Measurements from ENCODE around the gene UBR4. TPM values are rescaled to one million over a fixed set of nuclear protein-coding genes. Genes with fewer than 3 reads are reported as not detected.
A peak's percentile ranks its signal among the peaks of the same experiment; 100 is the strongest.

The UBR4 gene
- total RNA-seq, 1 donor from 2014 or later: 73.6 TPM

GRCh38 chr1:19113697-19114092 lies 96.4 kb downstream of the UBR4 start:
- H3K9ac ChIP-seq (ENCODE audit: low read depth in 1 of 3, low read length in 3 of 3): no peak overlapping the region
- peaks cover 90 to 96% (median 93%) of the 10 kb centered on the region in 3 donors for H3K36me3 ChIP-seq (ENCODE audit: control insufficient read depth in 3 of 3, insufficient read depth in 3 of 3, low read length in 3 of 3)
- H3K4me1 ChIP-seq (ENCODE audit: control insufficient read depth in 3 of 3, insufficient read depth in 3 of 3, low read length in 3 of 3): peaks cover 0 to 13% (median 0%) of the 10 kb centered on the region in 3 donors

GRCh38 chr1:19112891-19113696 lies 97.0 kb downstream of the UBR4 start:
- no peaks in the 10 kb centered on the region for H3K9me3 ChIP-seq (ENCODE audit: control insufficient read depth in 3 of 3, low read length in 3 of 3)
- H3K9ac ChIP-seq (ENCODE audit: low read depth in 1 of 3, low read length in 3 of 3): no peak overlapping the region
- H3K4me3 ChIP-seq (ENCODE audit: low read length in 3 of 3): no peak overlapping the region
- H3K27ac ChIP-seq (ENCODE audit: low read depth, low read length): no peak overlapping the region
- no peaks in the 10 kb centered on the region for H3K27me3 ChIP-seq (ENCODE audit: control insufficient read depth in 3 of 3, insufficient read depth in 3 of 3, low read length in 3 of 3)
- H3K4me1 ChIP-seq (ENCODE audit: control insufficient read depth in 3 of 3, insufficient read depth in 3 of 3, low read length in 3 of 3): peaks cover 0 to 13% (median 0%) of the 10 kb centered on the region in 3 donors
- peaks cover 90 to 98% (median 94%) of the 10 kb centered on the region in 3 donors for H3K36me3 ChIP-seq (ENCODE audit: control insufficient read depth in 3 of 3, insufficient read depth in 3 of 3, low read length in 3 of 3)

More at GRCh38 chr1:19113697-19114092, 96.4 kb downstream of the UBR4 start:
- H3K9me3 ChIP-seq (ENCODE audit: control insufficient read depth in 3 of 3, low read length in 3 of 3): no peaks in the 10 kb centered on the region
- H3K27me3 ChIP-seq (ENCODE audit: control insufficient read depth in 3 of 3, insufficient read depth in 3 of 3, low read length in 3 of 3): no peaks in the 10 kb centered on the region
- H3K27ac ChIP-seq (ENCODE audit: low read depth, low read length): no peak overlapping the region
- H3K4me3 ChIP-seq (ENCODE audit: low read length in 3 of 3): no peak overlapping the region

- peak overlapping the region in 1 of 3 donors; percentile 7 for H3K9ac ChIP-seq (ENCODE audit: low read depth in 1 of 3, low read length in 3 of 3)
- H3K27me3 ChIP-seq (ENCODE audit: control insufficient read depth in 3 of 3, insufficient read depth in 3 of 3, low read length in 3 of 3): no peaks in the 10 kb centered on the region
- no peaks in the 10 kb centered on the region for H3K9me3 ChIP-seq (ENCODE audit: control insufficient read depth in 3 of 3, low read length in 3 of 3)
- H3K27ac ChIP-seq (ENCODE audit: low read depth, low read length): peak overlapping the region; percentile 34
- peaks cover 0 to 13% (median 0%) of the 10 kb centered on the region in 3 donors for H3K4me1 ChIP-seq (ENCODE audit: control insufficient read depth in 3 of 3, insufficient read depth in 3 of 3, low read length in 3 of 3)
- H3K36me3 ChIP-seq (ENCODE audit: control insufficient read depth in 3 of 3, insufficient read depth in 3 of 3, low read length in 3 of 3): peaks cover 86 to 93% (median 93%) of the 10 kb centered on the region in 3 donors
- no peak overlapping the region for H3K4me3 ChIP-seq (ENCODE audit: low read length in 3 of 3)
Observed at GRCh38 chr1:19110257-19110927, 99.7 kb downstream of the UBR4 start.

- peaks cover 86 to 93% (median 93%) of the 10 kb centered on the region in 3 donors for H3K36me3 ChIP-seq (ENCODE audit: control insufficient read depth in 3 of 3, insufficient read depth in 3 of 3, low read length in 3 of 3)
- no peaks in the 10 kb centered on the region for H3K27me3 ChIP-seq (ENCODE audit: control insufficient read depth in 3 of 3, insufficient read depth in 3 of 3, low read length in 3 of 3)
- H3K9ac ChIP-seq (ENCODE audit: low read depth in 1 of 3, low read length in 3 of 3): no peak overlapping the region
Observed at GRCh38 chr1:19109545-19109944, 100.5 kb downstream of the UBR4 start.

GRCh38 chr1:19101244-19101643 lies 108.8 kb downstream of the UBR4 start:
- no peaks in the 10 kb centered on the region for H3K27me3 ChIP-seq (ENCODE audit: control insufficient read depth in 3 of 3, insufficient read depth in 3 of 3, low read length in 3 of 3)
- no peak overlapping the region for H3K27ac ChIP-seq (ENCODE audit: low read depth, low read length)
- H3K9ac ChIP-seq (ENCODE audit: low read depth in 1 of 3, low read length in 3 of 3): no peak overlapping the region
- no peak overlapping the region for H3K4me3 ChIP-seq (ENCODE audit: low read length in 3 of 3)
- H3K9me3 ChIP-seq (ENCODE audit: control insufficient read depth in 3 of 3, low read length in 3 of 3): no peaks in the 10 kb centered on the region
- H3K36me3 ChIP-seq (ENCODE audit: control insufficient read depth in 3 of 3, insufficient read depth in 3 of 3, low read length in 3 of 3): peaks cover 79 to 91% (median 82%) of the 10 kb centered on the region in 3 donors
- peaks cover 0 to 1% (median 0%) of the 10 kb centered on the region in 3 donors for H3K4me1 ChIP-seq (ENCODE audit: control insufficient read depth in 3 of 3, insufficient read depth in 3 of 3, low read length in 3 of 3)

More at GRCh38 chr1:19109545-19109944, 100.5 kb downstream of the UBR4 start:
- no peak overlapping the region for H3K4me3 ChIP-seq (ENCODE audit: low read length in 3 of 3)
- no peak overlapping the region for H3K27ac ChIP-seq (ENCODE audit: low read depth, low read length)
- H3K4me1 ChIP-seq (ENCODE audit: control insufficient read depth in 3 of 3, insufficient read depth in 3 of 3, low read length in 3 of 3): peaks cover 0 to 13% (median 0%) of the 10 kb centered on the region in 3 donors
- H3K9me3 ChIP-seq (ENCODE audit: control insufficient read depth in 3 of 3, low read length in 3 of 3): no peaks in the 10 kb centered on the region

GRCh38 chr1:19100028-19100427 lies 110.0 kb downstream of the UBR4 start:
- Histone ChIP-seq H3K27me3 (ENCODE audit: control insufficient read depth in 3 of 3, insufficient read depth in 3 of 3, low read length in 3 of 3) (no peaks in the 10 kb centered on the region), H3K4me1 (ENCODE audit: control insufficient read depth in 3 of 3, insufficient read depth in 3 of 3, low read length in 3 of 3) (peaks cover 2 to 5% (median 4%) of the 10 kb centered on the region in 3 donors), H3K9ac (ENCODE audit: low read depth in 1 of 3, low read length in 3 of 3) (no peak overlapping the region), H3K9me3 (ENCODE audit: control insufficient read depth in 3 of 3, low read length in 3 of 3) (no peaks in the 10 kb centered on the region), H3K27ac (ENCODE audit: low read depth, low read length) (no peak overlapping the region), H3K4me3 (ENCODE audit: low read length in 3 of 3) (no peak overlapping the region), H3K36me3 (ENCODE audit: control insufficient read depth in 3 of 3, insufficient read depth in 3 of 3, low read length in 3 of 3) (peaks cover 78 to 90% (median 82%) of the 10 kb centered on the region in 3 donors)

GRCh38 chr1:19096990-19097389 lies 113.1 kb downstream of the UBR4 start:
- Histone ChIP-seq H3K9me3 (ENCODE audit: control insufficient read depth in 3 of 3, low read length in 3 of 3) (no peaks in the 10 kb centered on the region), H3K4me3 (ENCODE audit: low read length in 3 of 3) (no peak overlapping the region), H3K36me3 (ENCODE audit: control insufficient read depth in 3 of 3, insufficient read depth in 3 of 3, low read length in 3 of 3) (peaks cover 88 to 93% (median 90%) of the 10 kb centered on the region in 3 donors), H3K4me1 (ENCODE audit: control insufficient read depth in 3 of 3, insufficient read depth in 3 of 3, low read length in 3 of 3) (peaks cover 3 to 8% (median 5%) of the 10 kb centered on the region in 3 donors), H3K27me3 (ENCODE audit: control insufficient read depth in 3 of 3, insufficient read depth in 3 of 3, low read length in 3 of 3) (no peaks in the 10 kb centered on the region), H3K9ac (ENCODE audit: low read depth in 1 of 3, low read length in 3 of 3) (no peak overlapping the region), H3K27ac (ENCODE audit: low read depth, low read length) (no peak overlapping the region)

- Histone ChIP-seq H3K4me1 (ENCODE audit: control insufficient read depth in 3 of 3, insufficient read depth in 3 of 3, low read length in 3 of 3) (peaks cover 10 to 16% (median 11%) of the 10 kb centered on the region in 3 donors), H3K4me3 (ENCODE audit: low read length in 3 of 3) (no peak overlapping the region), H3K36me3 (ENCODE audit: control insufficient read depth in 3 of 3, insufficient read depth in 3 of 3, low read length in 3 of 3) (peaks cover 85 to 93% (median 88%) of the 10 kb centered on the region in 3 donors), H3K9ac (ENCODE audit: low read depth in 1 of 3, low read length in 3 of 3) (no peak overlapping the region), H3K27ac (ENCODE audit: low read depth, low read length) (no peak overlapping the region), H3K27me3 (ENCODE audit: control insufficient read depth in 3 of 3, insufficient read depth in 3 of 3, low read length in 3 of 3) (no peaks in the 10 kb centered on the region), H3K9me3 (ENCODE audit: control insufficient read depth in 3 of 3, low read length in 3 of 3) (no peaks in the 10 kb centered on the region)
Observed at GRCh38 chr1:19096036-19096833, 113.8 kb downstream of the UBR4 start.

GRCh38 chr1:19091196-19091953 lies 118.7 kb downstream of the UBR4 start:
- peak overlapping the region in 2 of 3 donors; percentile 1 to 11 for H3K9ac ChIP-seq (ENCODE audit: low read depth in 1 of 3, low read length in 3 of 3)
- H3K27ac ChIP-seq (ENCODE audit: low read depth, low read length): peak overlapping the region; percentile 86
- H3K4me1 ChIP-seq (ENCODE audit: control insufficient read depth in 3 of 3, insufficient read depth in 3 of 3, low read length in 3 of 3): peaks cover 44 to 64% (median 54%) of the 10 kb centered on the region in 3 donors
- H3K36me3 ChIP-seq (ENCODE audit: control insufficient read depth in 3 of 3, insufficient read depth in 3 of 3, low read length in 3 of 3): peaks cover 63 to 86% (median 69%) of the 10 kb centered on the region in 3 donors
- H3K4me3 ChIP-seq (ENCODE audit: low read length in 3 of 3): no peak overlapping the region
- H3K27me3 ChIP-seq (ENCODE audit: control insufficient read depth in 3 of 3, insufficient read depth in 3 of 3, low read length in 3 of 3): no peaks in the 10 kb centered on the region
- H3K9me3 ChIP-seq (ENCODE audit: control insufficient read depth in 3 of 3, low read length in 3 of 3): no peaks in the 10 kb centered on the region
